Stimulated activated CD4-positive, alpha-beta T cell treated with anti-CD3 and anti-CD28 coated beads, Interleukin-15, amount 100 ng/mL, for 1 hour (primary cell): ENCODE results near the gene KLK12.
"Not testable (repeated sequence)": the region's sequence is repeated elsewhere in the genome, so short reads cannot be mapped to it uniquely, and the experiment has no call there.

Experiments
- DNase-seq, 2 donors: peaks; one replicate each; pipeline ENCODE4 v3.0.0-alpha.2; 2020; ENCODE audit warnings: low read depth in 1 of 2, low spot score in 1 of 2

The KLK12 gene

GRCh38 chr19:51016798-51017683, 17.8 kb downstream of the KLK12 start:
- peak in 1 of 2 donors; percentile 57 for DNase-seq

- no peak for DNase-seq
Measured at GRCh38 chr19:51015691-51016267, 19.0 kb downstream of the KLK12 start.

DNA sequence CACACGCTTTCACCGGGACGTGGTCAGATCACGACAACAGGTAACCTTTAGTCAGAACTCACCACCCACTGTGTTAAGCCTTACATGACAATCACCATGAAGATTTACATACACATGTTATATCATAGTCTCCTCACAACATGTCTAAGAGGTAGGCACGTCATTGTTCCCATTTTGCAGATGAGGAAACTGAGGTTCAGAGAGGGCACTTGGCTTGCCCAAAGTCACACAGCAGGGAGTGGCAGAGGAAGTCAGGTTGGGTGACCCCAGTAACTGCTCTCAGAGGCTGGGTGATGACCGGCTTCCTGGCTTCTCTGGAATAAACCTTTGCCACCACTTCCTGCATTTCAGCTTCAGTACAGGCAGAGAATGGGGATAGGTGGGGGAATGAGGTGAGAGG, 20.6 kb downstream of the KLK12 start:
- no peak for DNase-seq

DNA sequence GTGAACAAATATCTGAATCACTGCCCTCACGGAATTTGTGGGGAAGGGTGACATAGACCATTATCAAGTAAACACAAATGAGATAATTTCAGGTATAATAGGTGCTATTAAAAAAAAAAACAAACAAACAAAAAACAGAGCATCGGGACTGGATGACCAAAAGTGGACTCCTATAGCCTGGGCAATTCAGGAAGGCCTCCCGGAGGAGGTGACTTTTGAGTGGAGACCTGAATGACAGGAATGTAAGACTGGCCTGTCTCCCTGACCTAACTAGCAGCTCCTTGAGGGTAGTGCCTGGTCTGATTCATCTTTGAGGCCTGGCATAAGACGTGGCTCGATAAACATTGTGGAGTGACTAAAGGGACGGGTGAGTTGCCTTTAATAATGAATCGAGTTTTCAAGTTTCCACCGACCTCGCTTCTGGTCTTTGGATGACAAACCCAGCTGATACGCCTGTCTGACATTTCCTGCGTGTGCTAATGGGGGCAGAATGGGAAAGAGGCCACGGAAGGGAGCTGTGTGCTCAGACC, 22.1 kb downstream of the KLK12 start:
- DNase-seq: no peak

DNA sequence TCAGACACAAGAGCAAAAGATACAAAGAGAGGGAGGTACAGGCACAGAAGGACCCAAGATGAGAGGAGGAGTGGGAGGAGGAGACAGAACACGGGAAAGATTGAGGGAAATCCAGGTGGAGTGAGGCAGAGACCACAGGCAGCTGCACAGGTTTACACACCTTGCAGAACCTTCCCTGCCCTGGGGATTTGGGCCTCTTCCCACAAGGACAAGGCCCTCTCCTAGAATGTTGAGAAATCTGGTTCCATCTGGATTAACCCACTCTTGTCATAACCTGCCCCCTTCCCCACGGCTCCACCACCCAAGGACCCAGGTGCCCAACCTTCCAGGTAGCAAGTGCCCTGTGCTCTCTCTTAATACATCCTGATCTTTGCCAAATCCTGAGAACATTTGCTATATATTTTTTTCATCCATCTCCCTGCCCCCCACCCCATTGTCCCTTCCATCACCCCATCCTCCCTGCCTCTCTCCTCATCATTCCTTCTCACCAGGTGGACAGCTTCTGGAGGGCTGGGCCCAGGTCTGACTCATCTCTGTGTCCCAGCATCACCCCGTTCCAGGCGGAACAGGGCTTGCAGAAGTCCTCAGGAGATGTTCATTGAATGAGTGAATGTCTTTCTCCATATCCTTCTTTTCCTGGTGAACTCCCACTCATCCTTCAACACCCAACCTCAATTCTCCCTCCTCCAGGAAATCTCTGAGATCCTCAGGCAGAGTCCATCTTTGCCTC, 24.6 kb downstream of the KLK12 start:
- DNase-seq: no peak

DNA sequence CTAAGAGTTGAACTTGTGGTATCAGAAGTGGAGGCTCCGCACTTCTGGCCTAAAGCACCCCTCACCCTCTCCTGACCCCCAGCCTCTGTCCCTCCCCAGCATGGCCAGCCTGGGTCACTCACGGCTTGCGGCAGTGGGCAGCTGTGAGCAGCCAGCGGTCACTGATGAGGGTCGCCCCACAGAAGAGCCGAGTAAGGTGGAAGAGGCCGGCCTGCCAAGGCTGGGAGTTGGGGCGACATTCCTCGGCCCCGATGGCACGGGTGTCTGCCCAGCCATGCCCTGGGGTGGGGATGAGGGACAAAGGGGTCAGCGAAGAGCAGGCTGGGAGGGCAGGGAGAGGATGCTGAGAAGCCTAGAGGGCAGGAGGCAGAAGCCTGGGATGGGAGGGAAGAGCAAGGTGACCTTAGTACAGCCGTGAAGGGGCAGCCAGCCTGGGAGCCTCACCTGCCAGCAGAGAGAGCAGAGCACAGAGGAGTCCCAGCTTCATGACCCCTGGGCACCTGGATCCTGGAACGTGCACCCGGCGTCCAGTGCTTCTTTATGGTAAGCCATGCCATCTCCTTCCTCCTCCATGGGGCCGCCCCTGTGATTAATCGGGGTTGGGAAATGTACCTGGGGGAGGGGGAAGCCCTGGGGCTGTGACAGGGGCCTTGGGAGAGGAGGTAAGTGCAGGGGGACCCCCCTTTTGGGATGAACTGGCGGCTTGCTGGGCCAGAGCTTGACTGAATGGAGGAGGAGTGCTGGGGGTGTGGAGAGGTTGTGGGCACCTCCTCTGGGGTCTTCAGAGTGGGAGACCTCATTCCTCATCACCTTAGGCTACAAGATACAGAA, 25.5 kb downstream of the KLK12 start:
- no peak for DNase-seq

GRCh38 chr19:51007488-51007887, 27.3 kb downstream of the KLK12 start:
- no peak for DNase-seq

DNA sequence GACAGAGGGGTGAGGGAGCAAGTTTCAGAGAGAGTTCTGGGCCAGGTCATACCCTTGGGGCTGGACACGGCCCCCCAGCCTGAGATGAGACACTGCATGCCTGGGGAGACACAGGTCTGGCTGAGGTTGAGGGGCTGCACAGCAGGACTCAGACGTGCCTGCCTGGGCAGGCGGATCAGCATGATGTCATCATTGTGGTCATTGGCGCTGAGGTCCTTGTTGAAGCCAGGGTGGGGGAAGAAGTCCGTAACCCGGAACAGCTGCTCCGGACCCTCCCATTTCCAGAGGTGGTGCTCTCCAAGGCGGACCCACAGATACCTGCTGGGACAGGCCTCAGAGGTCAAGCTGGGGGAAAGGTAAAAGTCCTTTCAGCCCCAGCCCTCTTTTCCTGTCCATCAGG, 28.4 kb downstream of the KLK12 start:
- no peak for DNase-seq

DNA sequence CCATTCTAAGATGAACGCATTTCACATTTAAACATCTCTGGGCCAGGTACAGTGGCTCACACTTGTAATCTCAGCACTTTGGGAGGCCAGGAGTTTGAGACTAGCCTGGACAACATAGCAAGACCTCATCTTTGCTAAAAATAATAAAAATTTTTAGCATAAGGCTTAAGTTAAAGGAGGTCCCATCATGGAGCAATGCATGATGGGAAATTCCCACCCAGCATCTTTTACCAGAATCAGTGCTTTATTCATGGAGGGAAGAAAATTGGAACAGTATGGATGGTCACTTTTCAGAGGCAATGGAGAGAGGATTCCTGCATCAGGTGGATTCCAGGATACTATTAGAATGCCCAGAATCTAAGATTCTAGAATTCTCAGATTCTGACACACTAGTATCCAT, 29.6 kb downstream of the KLK12 start:
- no peak for DNase-seq

GRCh38 chr19:51003316-51003715, 31.5 kb downstream of the KLK12 start:
- DNase-seq: no peak

DNA sequence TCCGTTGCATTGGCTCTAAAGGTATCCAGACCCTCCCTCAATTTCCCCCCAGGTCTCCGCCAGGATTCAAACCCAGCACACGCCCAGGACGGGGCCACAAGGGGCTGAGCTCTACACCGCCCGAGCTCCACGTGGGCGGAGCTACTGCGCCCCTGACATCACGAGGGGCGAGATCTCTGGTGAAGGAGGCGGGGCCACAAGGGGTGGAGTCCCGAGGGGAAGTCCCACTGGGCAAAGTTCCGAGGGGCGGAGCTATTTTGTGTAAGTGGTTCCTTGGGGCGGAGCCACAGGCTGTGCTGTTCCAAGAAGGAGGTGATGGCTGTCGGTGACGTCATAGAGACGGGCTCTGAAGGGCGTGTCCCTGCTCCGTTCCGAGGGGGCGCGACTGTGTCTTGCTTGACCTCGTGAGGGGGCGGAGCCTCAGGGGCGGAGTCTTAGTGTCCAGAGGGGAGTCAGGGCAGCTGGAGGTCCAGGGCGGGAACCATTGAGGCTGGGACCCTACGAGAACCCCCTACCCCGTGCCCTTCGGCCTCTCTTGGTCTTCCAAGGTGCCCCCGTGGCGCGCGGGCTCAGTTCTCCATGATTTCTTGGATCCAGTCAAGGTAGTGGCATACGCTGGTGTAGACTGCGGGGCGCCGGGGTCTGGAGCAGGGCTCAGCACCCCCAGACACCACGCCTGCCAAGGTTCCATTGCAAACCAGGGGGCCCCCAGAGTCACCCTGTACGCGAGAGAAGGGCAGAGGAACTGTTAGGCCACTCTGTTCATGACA, 32.1 kb downstream of the KLK12 start:
- DNase-seq: no peak

DNA sequence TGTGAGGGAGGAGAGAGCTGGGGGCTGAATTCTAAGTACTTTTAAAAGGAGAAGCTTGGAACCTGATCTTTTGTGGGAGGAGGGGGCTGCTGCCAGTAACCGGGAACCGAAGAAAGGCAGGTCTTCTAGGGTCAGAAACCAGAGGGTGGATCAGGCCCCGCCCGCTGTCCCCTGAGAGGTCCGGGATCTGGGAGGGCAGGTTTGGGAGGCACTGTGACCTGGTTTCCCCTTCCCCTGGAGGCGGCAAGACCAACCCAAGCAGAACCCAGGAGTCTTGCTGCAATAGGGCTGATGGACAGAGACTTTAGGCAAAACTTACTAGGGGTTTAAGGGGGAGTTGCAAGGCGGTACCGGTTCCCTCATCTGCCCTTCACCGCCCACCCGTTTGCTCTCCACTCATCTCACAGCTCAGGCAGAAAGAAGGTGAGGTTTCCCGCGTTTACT, 32.7 kb downstream of the KLK12 start:
- no peak for DNase-seq

- no peak for DNase-seq
Measured at GRCh38 chr19:51001515-51001914, 33.3 kb downstream of the KLK12 start, which contains the start of gene KLK8. Gene KLK8 (minus strand): TSS chr19:51001604. CDS start chr19:51001167, 437 bp downstream.

DNA sequence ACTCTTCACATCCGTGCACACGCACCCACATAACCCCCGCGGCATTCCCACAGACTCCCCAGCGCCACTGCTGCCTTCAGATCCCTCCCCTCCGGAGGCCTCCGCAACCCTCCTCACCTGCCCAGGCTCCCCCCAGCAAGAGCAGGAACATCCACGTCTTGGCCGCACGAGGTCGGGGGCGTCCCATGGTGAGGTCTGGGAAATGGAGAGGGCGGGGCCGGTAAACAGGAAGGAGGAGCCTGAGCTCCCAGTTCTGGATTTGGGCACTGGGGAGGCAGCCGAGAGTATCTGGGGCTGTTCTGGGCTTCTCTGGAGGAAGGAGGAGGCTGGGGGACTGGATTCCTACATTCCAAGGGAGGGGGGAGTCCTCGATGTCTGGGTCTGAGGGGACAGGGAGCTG, 33.8 kb downstream of the KLK12 start:
- DNase-seq: no peak

DNA sequence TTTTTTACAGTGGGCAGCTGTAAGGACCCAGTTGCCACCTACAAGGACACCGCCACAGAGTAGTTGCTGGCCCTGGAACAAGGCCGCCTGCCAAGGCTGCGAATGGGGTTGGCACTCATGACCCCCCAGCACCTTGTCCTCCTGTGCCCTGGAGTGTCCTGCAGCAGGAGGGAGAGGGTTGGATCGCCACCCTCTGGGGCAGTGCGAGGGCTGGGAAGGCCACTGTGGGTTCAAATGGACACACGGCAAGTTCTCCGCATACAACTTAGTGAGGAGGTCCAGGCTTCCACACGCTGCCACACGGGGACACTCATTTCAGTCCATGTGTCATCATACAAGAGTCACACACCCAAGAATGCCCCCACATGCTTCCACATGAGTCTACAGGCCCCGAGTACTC, 34.4 kb downstream of the KLK12 start:
- no peak for DNase-seq

- no peak for DNase-seq
Measured at GRCh38 chr19:50998686-50999085, 36.1 kb downstream of the KLK12 start.

- no peak for DNase-seq
Measured at GRCh38 chr19:50998061-50998460, 36.7 kb downstream of the KLK12 start.

DNA sequence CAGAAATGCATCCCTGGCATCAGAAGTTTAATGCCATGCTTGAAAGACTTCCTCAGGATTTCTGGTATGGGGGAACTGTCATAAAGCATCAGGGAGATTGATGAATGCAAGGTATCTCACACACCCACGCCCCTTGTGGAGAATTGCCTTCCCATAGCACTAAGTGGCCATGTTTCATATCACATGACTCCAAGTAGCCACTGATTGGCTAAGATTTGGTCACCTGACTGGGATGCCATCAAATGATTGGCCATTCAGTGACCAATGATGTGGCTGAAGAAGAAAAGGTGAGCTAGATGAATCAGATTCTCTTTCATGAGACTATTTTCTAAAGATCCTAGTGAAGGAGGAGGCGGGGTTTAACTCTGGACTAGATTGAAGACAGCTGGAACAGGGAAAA, 40.7 kb downstream of the KLK12 start:
- no peak for DNase-seq

GRCh38 chr19:50992666-50993035, 42.2 kb downstream of the KLK12 start:
- DNase-seq: no peak

- not testable (repeated sequence) for DNase-seq
Measured at GRCh38 chr19:50984416-50984815, 50.4 kb downstream of the KLK12 start.
